Measurements from ENCODE around the gene KRT71. TPM values are rescaled to one million over a fixed set of nuclear protein-coding genes. Genes with fewer than 3 reads are reported as not detected.

KRT71 gene
- total RNA-seq, 1 donor from 2014 or later = not detected

DNA sequence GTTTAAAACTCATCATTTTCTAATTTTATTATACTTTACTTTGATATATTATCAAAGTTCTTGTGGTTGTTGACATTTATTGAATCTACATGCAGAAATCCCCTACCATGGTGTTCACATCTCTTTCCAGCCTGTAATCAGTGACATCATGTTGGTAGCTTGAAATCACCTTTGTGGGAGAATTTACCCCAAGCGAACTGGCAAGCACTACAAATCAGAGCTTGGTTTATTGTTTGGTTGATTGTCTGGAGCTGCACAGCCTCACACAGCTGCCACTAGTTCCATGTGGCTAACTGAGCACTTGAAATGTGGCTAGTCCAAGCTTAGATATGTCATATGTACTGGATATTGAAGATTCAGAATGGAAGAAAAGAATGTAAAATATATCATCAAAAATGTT, 17.4 kb downstream of the KRT71 start:
- intact Hi-C loops (cut with micrococcal nuclease) = no loop called here
- POLR2A ChIA-PET = no interaction called here
- ATAC-seq (ENCODE audit: low read depth) (no peak), DNase-seq (no peak)
- Mint-ChIP-seq H3K4me3 (no peak overlapping the region), H3K36me3 (ENCODE audit: low read depth) (no peaks in the 10 kb centered on the region), H3K27ac (no peak overlapping the region), H3K4me1 (no peaks in the 10 kb centered on the region), H3K27me3 (peaks cover 6% of the 10 kb centered on the region), H3K9me3 (no peaks in the 10 kb centered on the region)
- TF ChIP-seq, protein P1, sequence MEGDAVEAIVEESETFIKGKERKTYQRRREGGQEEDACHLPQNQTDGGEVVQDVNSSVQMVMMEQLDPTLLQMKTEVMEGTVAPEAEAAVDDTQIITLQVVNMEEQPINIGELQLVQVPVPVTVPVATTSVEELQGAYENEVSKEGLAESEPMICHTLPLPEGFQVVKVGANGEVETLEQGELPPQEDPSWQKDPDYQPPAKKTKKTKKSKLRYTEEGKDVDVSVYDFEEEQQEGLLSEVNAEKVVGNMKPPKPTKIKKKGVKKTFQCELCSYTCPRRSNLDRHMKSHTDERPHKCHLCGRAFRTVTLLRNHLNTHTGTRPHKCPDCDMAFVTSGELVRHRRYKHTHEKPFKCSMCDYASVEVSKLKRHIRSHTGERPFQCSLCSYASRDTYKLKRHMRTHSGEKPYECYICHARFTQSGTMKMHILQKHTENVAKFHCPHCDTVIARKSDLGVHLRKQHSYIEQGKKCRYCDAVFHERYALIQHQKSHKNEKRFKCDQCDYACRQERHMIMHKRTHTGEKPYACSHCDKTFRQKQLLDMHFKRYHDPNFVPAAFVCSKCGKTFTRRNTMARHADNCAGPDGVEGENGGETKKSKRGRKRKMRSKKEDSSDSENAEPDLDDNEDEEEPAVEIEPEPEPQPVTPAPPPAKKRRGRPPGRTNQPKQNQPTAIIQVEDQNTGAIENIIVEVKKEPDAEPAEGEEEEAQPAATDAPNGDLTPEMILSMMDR (IDR thresholded peaks at IDR 0.05) = no peak
- CTCF ChIA-PET = no interaction called here

DNA sequence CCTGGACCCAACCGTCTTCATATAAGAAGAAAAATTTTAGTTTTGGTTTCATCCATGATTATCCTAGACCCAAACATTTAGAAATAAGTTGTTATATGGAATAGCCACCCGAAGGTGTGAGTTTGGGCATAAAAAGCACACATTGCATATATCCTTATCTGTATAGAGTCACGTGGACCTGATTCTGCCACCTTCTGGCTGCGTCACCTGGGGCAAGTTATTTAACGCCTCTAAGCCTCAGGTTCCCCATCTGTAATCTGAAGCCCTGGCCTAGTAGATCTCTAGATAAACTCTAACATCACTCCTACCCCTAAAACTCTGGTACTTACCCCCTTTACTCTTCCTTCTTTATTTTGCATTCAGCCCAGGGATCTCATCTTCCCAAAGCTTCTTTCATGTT, 18.5 kb downstream of the KRT71 start:
- Mint-ChIP-seq H3K27ac (no peak overlapping the region), H3K36me3 (ENCODE audit: low read depth) (no peaks in the 10 kb centered on the region), H3K4me1 (no peaks in the 10 kb centered on the region), H3K27me3 (peaks cover 3% of the 10 kb centered on the region), H3K4me3 (no peak overlapping the region), H3K9me3 (no peaks in the 10 kb centered on the region)
- ChIA-PET POLR2A (no interaction called here), CTCF (no interaction called here)
- ATAC-seq (ENCODE audit: low read depth) (no peak), DNase-seq (no peak)
- intact Hi-C loops (cut with micrococcal nuclease) = no loop called here
- TF ChIP-seq, protein P1 (IDR thresholded peaks at IDR 0.05) = no peak

DNA sequence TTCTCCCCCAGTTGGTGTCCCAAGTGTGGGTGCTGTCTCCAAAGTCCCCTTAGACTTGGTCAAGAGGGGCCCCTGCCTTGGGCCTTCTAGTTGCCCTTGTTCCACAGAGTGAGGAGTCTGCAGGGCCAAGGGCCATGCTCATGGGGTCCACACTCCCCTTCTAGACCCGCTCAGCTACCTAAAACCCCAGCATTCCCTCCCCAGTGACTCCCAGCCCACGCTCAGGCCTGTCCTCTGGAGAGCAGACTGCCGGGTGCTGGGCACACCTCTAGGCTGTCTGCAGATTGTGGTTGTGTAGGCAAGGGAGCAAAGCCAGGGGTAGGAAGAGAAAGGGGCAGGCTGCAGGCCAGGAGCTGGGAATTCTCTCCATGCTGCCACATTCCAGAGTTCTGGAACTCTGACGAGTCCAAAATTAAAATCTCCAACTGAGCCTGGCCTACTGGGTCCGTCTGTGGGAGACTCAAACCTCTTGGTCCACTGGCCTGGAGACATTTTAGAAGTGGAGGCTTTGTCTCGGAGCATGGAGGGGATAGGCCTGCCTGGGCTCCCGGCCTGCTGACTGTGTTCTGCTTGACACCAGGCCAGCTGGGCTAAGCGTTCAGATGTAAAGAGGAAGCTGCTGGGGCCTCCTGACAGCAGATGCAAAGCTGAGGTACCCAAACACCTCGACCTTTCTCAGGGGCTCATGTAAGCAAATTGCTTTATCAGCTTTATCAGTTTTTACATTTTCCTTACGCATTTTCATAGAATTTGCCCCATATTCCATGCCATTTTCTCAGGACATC, 19.1 kb downstream of the KRT71 start:
- H3K27ac Mint-ChIP-seq = no peak overlapping the region
- ChIA-PET CTCF (no interaction called here), POLR2A (no interaction called here)
- intact Hi-C loops (cut with micrococcal nuclease) = no loop called here
- ATAC-seq (ENCODE audit: low read depth) (no peak), DNase-seq (no peak)
- H3K4me1 Mint-ChIP-seq = no peaks in the 10 kb centered on the region
- TF ChIP-seq, protein P1 (IDR thresholded peaks at IDR 0.05) = no peak
- peaks cover 3% of the 10 kb centered on the region for H3K27me3 Mint-ChIP-seq
- H3K36me3 Mint-ChIP-seq (ENCODE audit: low read depth) = no peaks in the 10 kb centered on the region
- H3K4me3 Mint-ChIP-seq = no peak overlapping the region
- no peaks in the 10 kb centered on the region for H3K9me3 Mint-ChIP-seq

DNA sequence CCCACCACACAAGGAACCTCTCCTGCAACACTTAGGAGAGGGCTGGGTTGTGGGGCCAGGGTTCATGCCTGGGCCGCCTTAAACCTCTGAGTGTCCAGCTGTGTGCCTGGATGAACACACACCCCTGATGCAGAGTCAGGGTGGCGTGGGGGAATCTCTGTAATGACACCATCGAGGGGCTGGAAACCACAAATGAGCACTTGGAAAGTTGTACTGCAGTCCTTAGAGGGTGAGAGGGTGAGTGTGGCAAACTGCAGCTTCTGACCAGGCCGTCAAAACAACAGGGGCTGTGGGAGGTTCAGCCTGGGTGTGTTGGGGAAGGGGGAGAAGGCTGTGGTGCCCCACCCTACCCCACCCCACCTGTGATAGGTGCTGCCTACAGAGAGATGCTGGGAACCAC, 20.3 kb downstream of the KRT71 start:
- no peaks in the 10 kb centered on the region for H3K9me3 Mint-ChIP-seq
- intact Hi-C loops (cut with micrococcal nuclease) = no loop called here
- peaks cover 3% of the 10 kb centered on the region for H3K27me3 Mint-ChIP-seq
- ChIA-PET POLR2A (no interaction called here), CTCF (no interaction called here)
- no peak overlapping the region for H3K4me3 Mint-ChIP-seq
- H3K36me3 Mint-ChIP-seq (ENCODE audit: low read depth) = no peaks in the 10 kb centered on the region
- no peak for DNase-seq
- ATAC-seq (ENCODE audit: low read depth) = no peak
- H3K27ac Mint-ChIP-seq = no peak overlapping the region
- TF ChIP-seq, protein P1 (IDR thresholded peaks at IDR 0.05) = no peak
- no peaks in the 10 kb centered on the region for H3K4me1 Mint-ChIP-seq

DNA sequence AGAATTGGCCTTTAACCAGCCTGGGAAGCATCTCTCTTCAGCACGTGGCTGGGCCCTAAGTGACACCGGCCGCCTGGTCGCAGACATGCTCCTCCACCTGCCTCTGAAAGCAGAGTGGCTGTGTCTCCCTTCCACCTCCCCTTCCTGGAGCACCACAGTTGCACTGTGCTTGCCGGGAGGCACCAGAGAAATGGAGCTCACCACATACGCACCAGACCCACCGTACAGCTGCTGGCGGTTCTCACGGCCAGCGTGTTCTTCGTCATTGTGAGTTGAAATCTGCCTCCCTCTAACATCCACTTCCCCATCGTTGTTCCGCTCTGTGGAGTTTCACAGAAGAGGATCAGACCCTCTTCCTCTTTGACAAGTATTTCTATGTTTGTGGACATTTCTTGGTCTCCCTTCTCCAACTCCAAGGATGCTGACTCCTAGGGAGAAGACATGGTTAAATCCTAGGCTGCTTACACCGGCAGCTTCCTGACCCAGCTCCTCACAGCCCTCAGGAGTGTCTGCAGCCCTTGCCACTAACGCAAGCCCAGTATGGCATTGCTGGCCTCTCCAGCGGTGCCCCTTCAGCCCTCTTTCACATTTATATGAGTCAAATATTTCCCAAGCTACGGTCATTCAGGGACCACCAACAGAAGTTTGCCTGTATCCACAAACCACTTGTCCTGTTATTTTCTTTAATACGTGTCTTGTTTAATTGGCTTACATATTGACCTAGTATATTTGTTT, 21.2 kb downstream of the KRT71 start:
- H3K4me3 Mint-ChIP-seq = no peak overlapping the region
- CTCF ChIA-PET = no interaction called here
- DNase-seq = no peak

More for the DNA sequence above, 21.2 kb downstream of the KRT71 start:
- TF ChIP-seq, protein P1 (IDR thresholded peaks at IDR 0.05) = no peak
- no peak for ATAC-seq (ENCODE audit: low read depth)
- H3K27ac Mint-ChIP-seq = no peak overlapping the region
- intact Hi-C loops (cut with micrococcal nuclease) = no loop called here
- no peaks in the 10 kb centered on the region for H3K36me3 Mint-ChIP-seq (ENCODE audit: low read depth)
- POLR2A ChIA-PET = no interaction called here
- no peaks in the 10 kb centered on the region for H3K9me3 Mint-ChIP-seq
- no peaks in the 10 kb centered on the region for H3K4me1 Mint-ChIP-seq
- peaks cover 3% of the 10 kb centered on the region for H3K27me3 Mint-ChIP-seq

All from activated B cell treated with CpG ODN at 0.5 μM for 24 hours (primary cell).